ES-I3 (cell line): ENCODE data around the gene C1QTNF3.

ENCODE experiments used
- H3K36me3 ChIP-seq: 2 replicates; pipeline ENCODE4 v1.6.1; 2013; ENCODE audit warnings: mild to moderate bottlenecking, low read length, control low read depth, moderate library complexity; ENCODE audit not compliant: insufficient read depth
- H3K4me1 ChIP-seq: 2 replicates; pipeline ENCODE4 v1.6.1; 2013; ENCODE audit warnings: mild to moderate bottlenecking, control low read depth, low read length; ENCODE audit not compliant: insufficient read depth
- H3K9ac ChIP-seq: 2 replicates; pipeline ENCODE4 v1.6.1; 2013; ENCODE audit warnings: low read depth, mild to moderate bottlenecking, low read length, moderate library complexity
- H3K9me3 ChIP-seq: 2 replicates; pipeline ENCODE4 v1.6.1; 2013; ENCODE audit warnings: mild to moderate bottlenecking, low read length, moderate library complexity; ENCODE audit not compliant: control insufficient read depth, insufficient read depth

The C1QTNF3 gene

DNA sequence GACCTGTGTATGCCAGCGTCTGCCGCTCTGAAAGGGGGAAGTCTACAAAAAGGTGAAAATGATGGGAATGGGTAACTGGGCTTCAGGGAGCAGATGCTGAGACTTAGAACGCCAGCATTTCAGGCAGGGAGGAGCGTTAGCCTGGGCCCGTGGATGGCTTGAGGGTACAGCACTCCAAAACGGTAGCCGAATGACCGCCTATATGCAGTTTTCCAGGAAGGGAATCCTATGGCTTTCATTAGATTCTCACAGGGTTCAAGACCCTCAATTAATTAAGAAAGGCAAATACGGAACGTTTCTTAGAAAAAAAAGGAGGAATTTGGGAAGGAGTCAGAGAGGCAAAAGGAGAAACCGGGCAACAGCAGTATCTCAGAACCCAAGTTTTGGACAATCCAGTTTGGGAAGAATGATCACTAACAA lies 35.8 kb downstream of the C1QTNF3 start:
- Histone ChIP-seq H3K4me1 (peaks cover 4% of the 10 kb centered on the region; the same call in 1 of the 2 replicates), H3K9ac (peak overlapping the region; percentile 64), H3K36me3 (peaks cover 10% of the 10 kb centered on the region), H3K9me3 (no peaks in the 10 kb centered on the region)

GRCh38 chr5:34005681-34006080 lies 37.3 kb downstream of the C1QTNF3 start:
- no peak overlapping the region for H3K9ac ChIP-seq
- H3K9me3 ChIP-seq = no peaks in the 10 kb centered on the region
- H3K36me3 ChIP-seq = peaks cover 10% of the 10 kb centered on the region
- H3K4me1 ChIP-seq = peaks cover 4% of the 10 kb centered on the region; the same call in 1 of the 2 replicates

GRCh38 chr5:34005211-34005610 lies 37.8 kb downstream of the C1QTNF3 start:
- peaks cover 4% of the 10 kb centered on the region; the same call in 1 of the 2 replicates for H3K4me1 ChIP-seq
- H3K36me3 ChIP-seq = peaks cover 10% of the 10 kb centered on the region
- H3K9ac ChIP-seq = no peak overlapping the region
- no peaks in the 10 kb centered on the region for H3K9me3 ChIP-seq

GRCh38 chr5:34003941-34004340 lies 39.1 kb downstream of the C1QTNF3 start:
- H3K36me3 ChIP-seq = peaks cover 10% of the 10 kb centered on the region
- peaks cover 2% of the 10 kb centered on the region; the same call in 1 of the 2 replicates for H3K4me1 ChIP-seq
- no peaks in the 10 kb centered on the region for H3K9me3 ChIP-seq
- H3K9ac ChIP-seq = no peak overlapping the region

- Histone ChIP-seq H3K4me1 (no peaks in the 10 kb centered on the region), H3K9me3 (no peaks in the 10 kb centered on the region), H3K9ac (no peak overlapping the region), H3K36me3 (peaks cover 10% of the 10 kb centered on the region)
Measured at GRCh38 chr5:34002629-34003328, 40.2 kb downstream of the C1QTNF3 start.

GRCh38 chr5:34001241-34001841 lies 41.7 kb downstream of the C1QTNF3 start:
- Histone ChIP-seq H3K36me3 (peaks cover 10% of the 10 kb centered on the region), H3K9ac (no peak overlapping the region), H3K4me1 (no peaks in the 10 kb centered on the region), H3K9me3 (no peaks in the 10 kb centered on the region)

DNA sequence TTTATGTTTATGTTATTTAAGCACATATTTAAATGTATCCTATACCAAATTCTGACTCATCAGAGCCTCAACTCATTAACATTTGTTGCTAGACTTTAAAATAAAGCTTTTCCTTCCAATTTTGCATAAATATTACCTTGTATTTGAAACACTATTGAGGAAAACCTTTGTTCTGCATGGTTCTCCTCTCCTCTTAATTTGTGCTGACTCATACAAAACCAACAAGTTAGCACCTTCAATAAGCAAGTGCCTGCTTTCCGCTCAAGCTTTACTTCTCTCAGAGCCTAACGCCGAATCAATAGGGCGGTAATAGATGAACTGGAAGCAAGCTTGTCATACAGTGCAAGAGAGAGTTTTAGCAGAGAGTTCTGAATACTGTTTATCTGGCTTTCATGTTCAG lies 43.0 kb downstream of the C1QTNF3 start:
- no peak overlapping the region for H3K9ac ChIP-seq
- no peaks in the 10 kb centered on the region for H3K9me3 ChIP-seq
- H3K36me3 ChIP-seq = peaks cover 8% of the 10 kb centered on the region; the same call in 1 of the 2 replicates
- no peaks in the 10 kb centered on the region for H3K4me1 ChIP-seq

- no peak overlapping the region for H3K9ac ChIP-seq
- no peaks in the 10 kb centered on the region for H3K4me1 ChIP-seq
- no peaks in the 10 kb centered on the region for H3K9me3 ChIP-seq
- H3K36me3 ChIP-seq = no peaks in the 10 kb centered on the region
Measured at GRCh38 chr5:33997331-33997983, 45.6 kb downstream of the C1QTNF3 start.

DNA sequence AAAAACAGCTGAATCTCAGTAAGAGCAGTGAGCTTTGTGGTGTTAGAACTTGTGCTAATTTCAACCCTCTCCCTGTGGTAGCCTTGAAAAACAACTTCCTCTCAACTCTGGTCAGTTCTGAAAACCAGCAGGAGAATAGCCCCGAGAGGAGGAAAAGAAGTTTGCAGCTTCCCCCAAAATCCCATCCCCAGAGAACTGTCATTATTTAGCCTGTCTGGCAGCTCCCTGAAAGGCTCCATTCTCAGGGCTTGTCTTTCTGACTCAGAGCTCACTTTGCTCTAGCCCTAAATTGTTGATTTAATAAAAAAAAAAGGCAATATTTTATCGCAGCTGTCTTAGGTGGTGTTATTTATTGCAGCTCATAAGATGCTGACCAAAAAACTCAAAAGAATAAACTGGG lies 47.1 kb downstream of the C1QTNF3 start:
- Histone ChIP-seq H3K9me3 (no peaks in the 10 kb centered on the region), H3K9ac (no peak overlapping the region), H3K4me1 (no peaks in the 10 kb centered on the region), H3K36me3 (no peaks in the 10 kb centered on the region)

DNA sequence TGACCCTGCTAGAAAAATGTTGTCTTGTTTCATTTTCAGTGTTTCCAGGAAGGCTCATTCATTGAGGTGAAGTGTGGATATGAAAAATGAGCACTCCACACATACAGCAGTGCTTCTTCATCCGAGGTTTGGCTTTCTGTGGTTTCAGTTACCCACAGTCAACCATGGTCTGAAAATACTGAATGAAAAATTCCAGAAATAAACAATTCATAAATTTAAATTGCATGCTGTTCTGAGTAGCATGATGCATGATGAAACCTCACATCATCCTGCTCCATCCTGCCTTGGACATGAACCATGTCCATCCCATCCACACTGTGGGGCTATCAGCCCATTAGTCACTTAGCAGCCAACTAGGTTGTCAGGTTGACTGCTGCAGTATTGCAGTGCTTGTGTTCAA lies 48.2 kb downstream of the C1QTNF3 start:
- Histone ChIP-seq H3K9ac (no peak overlapping the region), H3K36me3 (no peaks in the 10 kb centered on the region), H3K9me3 (no peaks in the 10 kb centered on the region), H3K4me1 (no peaks in the 10 kb centered on the region)

- H3K9me3 ChIP-seq = no peaks in the 10 kb centered on the region
- H3K4me1 ChIP-seq = no peaks in the 10 kb centered on the region
Measured at GRCh38 chr5:33992864-33993263, 50.1 kb downstream of the C1QTNF3 start.

GRCh38 chr5:33985447-33985846 lies 57.6 kb downstream of the C1QTNF3 start:
- no peaks in the 10 kb centered on the region; the same call in none of the 2 replicates for H3K4me1 ChIP-seq
- no peaks in the 10 kb centered on the region for H3K9me3 ChIP-seq
- peaks cover 3% of the 10 kb centered on the region for H3K36me3 ChIP-seq
- no peak overlapping the region for H3K9ac ChIP-seq

More at GRCh38 chr5:33992864-33993263, 50.1 kb downstream of the C1QTNF3 start:
- Histone ChIP-seq H3K9ac (no peak overlapping the region), H3K36me3 (peaks cover 3% of the 10 kb centered on the region)

DNA sequence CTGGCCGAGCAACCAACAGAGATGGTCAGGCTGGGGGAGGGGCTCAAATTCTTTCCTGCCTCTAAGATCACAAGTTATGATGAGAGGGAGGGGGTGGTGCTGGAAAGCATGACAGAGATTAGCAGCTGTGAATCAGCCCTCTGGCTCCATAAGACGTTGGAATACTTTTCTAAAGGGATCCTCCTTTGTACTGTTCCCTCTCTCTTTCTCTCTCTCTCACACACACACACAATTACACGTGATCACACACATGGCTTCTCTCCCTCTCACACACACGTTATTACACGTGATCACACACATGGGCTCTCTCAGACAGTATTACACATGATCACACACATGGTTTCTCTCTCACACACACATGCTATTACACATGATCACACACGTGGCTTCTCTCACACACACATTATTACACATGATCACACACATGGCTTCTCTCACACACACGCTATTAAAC lies 58.3 kb downstream of the C1QTNF3 start, which contains the start of gene SLC45A2:
Gene SLC45A2, minus strand, starts transcription at position 23 of the 454 bp plus-strand sequence. CDS start 110 bp downstream, outside the sequence.
- H3K9me3 ChIP-seq = no peaks in the 10 kb centered on the region
- H3K36me3 ChIP-seq = peaks cover 3% of the 10 kb centered on the region
- H3K9ac ChIP-seq = no peak within 1 kb of the TSS
- H3K4me1 ChIP-seq = no peaks in the 10 kb centered on the region; the same call in none of the 2 replicates

DNA sequence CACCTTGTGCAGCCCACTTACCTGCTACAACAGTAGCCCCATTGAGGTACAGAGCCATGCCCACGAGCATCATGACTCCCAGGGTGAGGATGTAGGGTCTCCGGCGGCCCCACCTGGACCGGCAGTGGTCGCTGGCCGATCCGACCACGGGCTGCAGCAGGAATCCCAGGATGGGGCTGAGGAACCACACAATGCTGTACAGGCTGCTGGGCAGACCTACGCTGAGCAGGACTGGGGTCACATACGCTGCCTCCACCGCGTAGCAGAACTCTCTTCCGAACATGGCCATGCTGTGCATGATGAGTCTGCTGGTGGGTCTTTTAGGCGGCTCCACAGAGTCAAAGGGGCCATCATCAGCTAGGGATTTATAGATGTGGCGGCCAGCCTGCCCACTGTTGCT lies 58.8 kb downstream of the C1QTNF3 start:
- Histone ChIP-seq H3K9me3 (no peaks in the 10 kb centered on the region), H3K36me3 (peaks cover 3% of the 10 kb centered on the region), H3K9ac (no peak overlapping the region), H3K4me1 (no peaks in the 10 kb centered on the region; the same call in none of the 2 replicates)
